GM12874 (cell line): ENCODE data around the gene TBL1X.

Experiments
- CTCF ChIP-seq: IDR thresholded peaks from 2 replicates; pipeline ENCODE4 v1.5.1; 2011; ENCODE audit warnings: low read depth, mild to moderate bottlenecking, control low read depth, low read length, moderate library complexity; ENCODE audit not compliant: insufficient read depth

TBL1X gene

GRCh38 chrX:9681011-9681410 lies 216.2 kb downstream of the TBL1X start:
- no peak for TF ChIP-seq CTCF

- TF ChIP-seq CTCF, result no peak
These were observed 216.6 kb downstream of the TBL1X start for GRCh38 chrX:9681422-9681821.

- TF ChIP-seq CTCF, result no peak
These were observed 217.6 kb downstream of the TBL1X start for GRCh38 chrX:9682456-9682855.

GRCh38 chrX:9682861-9683260 lies 218.0 kb downstream of the TBL1X start:
- no peak for TF ChIP-seq CTCF

DNA sequence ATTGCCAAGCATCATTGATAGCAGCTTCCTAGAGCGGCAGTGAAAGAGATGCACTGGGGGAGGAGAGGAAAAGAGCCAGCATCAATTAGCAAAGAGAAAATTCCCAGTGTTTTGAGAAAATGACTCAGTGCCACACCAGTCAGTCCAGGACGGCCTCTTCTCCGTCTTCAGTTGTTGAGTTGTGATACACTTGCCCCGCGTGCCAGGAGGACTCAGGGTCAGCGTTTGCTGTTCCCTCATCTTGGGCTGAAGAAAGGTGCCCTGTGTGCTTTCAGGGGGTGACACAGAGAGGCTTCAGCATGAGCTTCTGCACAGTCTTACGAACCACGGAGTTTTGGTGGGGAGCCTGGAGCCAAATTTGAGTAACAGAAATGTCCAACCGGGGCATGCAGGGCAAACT lies 218.5 kb downstream of the TBL1X start:
- no peak for TF ChIP-seq CTCF

DNA sequence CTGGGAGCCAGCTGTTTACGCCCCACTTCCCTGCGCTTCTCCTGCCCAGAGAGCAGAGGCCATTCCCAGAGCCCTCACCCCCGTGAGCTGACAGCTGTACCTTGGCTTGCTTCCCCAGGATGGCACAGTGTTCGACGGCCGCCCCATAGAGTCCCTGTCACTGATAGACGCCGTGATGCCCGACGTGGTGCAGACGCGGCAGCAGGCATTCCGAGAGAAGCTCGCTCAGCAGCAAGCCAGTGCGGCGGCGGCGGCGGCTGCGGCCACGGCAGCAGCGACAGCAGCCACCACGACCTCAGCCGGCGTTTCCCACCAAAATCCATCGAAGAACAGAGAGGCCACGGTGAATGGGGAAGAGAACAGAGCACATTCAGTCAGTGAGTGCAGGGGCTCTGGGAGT lies 223.0 kb downstream of the TBL1X start:
- no peak for TF ChIP-seq CTCF

DNA sequence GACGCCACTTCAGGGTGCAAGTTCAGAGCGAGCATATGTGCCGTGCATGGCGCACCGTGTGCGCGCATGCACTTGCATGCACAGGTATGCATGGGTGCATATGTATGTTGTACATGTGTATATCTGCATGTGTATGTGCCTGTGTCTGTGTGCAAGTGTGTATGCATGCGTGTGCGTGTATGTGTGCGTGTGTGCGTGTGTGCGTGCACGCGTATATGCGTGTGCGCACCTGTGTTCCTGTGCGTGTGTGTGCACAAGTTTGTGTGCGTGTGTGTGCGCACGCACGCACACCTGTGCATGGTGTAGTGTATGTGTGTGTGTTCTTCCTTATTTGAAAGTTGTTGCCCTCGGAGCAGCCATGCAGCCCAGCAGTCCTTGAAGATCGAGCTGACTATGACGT lies 224.0 kb downstream of the TBL1X start:
- no peak for TF ChIP-seq CTCF

DNA sequence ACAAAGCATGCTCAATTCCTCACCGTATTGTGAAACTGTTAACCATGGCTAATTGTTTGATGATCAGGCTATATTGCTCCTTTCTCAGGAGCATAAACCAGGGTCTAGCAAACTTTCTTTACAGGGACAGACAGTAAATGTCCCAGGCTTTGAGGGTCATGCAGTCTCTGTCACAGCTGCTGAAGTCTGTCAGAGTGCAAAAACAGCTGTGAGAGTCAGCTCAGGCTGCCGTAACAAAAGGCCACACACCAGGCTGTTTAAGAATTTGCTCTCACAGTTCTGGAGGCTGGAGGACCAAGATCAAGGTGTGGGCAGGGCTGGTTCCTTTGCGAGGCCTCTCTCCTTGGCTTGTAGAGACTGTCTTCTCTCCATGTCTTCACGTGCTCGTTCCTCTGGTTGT lies 225.2 kb downstream of the TBL1X start:
- no peak for TF ChIP-seq CTCF
